Trophoblast cell (in vitro differentiated cells and primary cell): Measurements from ENCODE around the gene KLHDC10.
"Not testable (repeated sequence)": the region's sequence is repeated elsewhere in the genome, so short reads cannot be mapped to it uniquely, and the experiment has no call there.

Experiments
- DNase-seq, 2 donors: peaks; one replicate each; pipeline ENCODE4 v3.0.0-alpha.2; 2016
- H2AFZ ChIP-seq: 2 replicates; pipeline ENCODE4 v1.6.1; 2013; ENCODE audit warnings: low read length, moderate library complexity, mild to moderate bottlenecking; ENCODE audit not compliant: insufficient read depth, poor library complexity
- H2AK5ac ChIP-seq: 2 replicates; pipeline ENCODE4 v1.6.1; 2013; ENCODE audit warnings: mild to moderate bottlenecking, low read length
- H2BK120ac ChIP-seq: 2 replicates; pipeline ENCODE4 v1.6.1; 2013; ENCODE audit warnings: low read length, mild to moderate bottlenecking, moderate library complexity; ENCODE audit not compliant: insufficient read depth, poor library complexity
- H2BK12ac ChIP-seq: 2 replicates; pipeline ENCODE4 v1.6.1; 2013; ENCODE audit warnings: mild to moderate bottlenecking, low read length, moderate library complexity
- H2BK5ac ChIP-seq: 2 replicates; pipeline ENCODE4 v1.6.1; 2013; ENCODE audit warnings: low read length, low read depth, moderate library complexity, mild to moderate bottlenecking; ENCODE audit not compliant: poor library complexity
- H3K14ac ChIP-seq: 2 replicates; pipeline ENCODE4 v1.6.1; 2013; ENCODE audit warnings: mild to moderate bottlenecking, low read length
- H3K18ac ChIP-seq: 2 replicates; pipeline ENCODE4 v1.6.1; 2013; ENCODE audit warnings: mild to moderate bottlenecking, low read length
- H3K23ac ChIP-seq: 2 replicates; pipeline ENCODE4 v1.6.1; 2013; ENCODE audit warnings: low read length
- H3K27ac ChIP-seq: 2 replicates; pipeline ENCODE4 v1.5.1; 2013; ENCODE audit warnings: low read depth, mild to moderate bottlenecking, inconsistent platforms, low read length, moderate library complexity
- H3K27me3 ChIP-seq: 2 replicates; pipeline ENCODE4 v1.6.1; 2013; ENCODE audit warnings: inconsistent platforms, mild to moderate bottlenecking, low read length, moderate library complexity; ENCODE audit not compliant: insufficient read depth
- H3K36me3 ChIP-seq, 2 experiments: 1 replicate in 1 of 2; 2 replicates in 1 of 2; pipeline ENCODE4 v1.6.1; 2013; ENCODE audit warnings: low read length in 2 of 2, mild to moderate bottlenecking in 2 of 2, moderate library complexity in 1 of 2; ENCODE audit not compliant: insufficient read depth in 2 of 2, control insufficient read depth in 1 of 2
- H3K4ac ChIP-seq: 2 replicates; pipeline ENCODE4 v1.6.1; 2013; ENCODE audit warnings: low read depth, mild to moderate bottlenecking, low read length, moderate library complexity
- H3K4me1 ChIP-seq, 2 experiments: 1 replicate in 1 of 2; 2 replicates in 1 of 2; pipeline ENCODE4 v1.6.1; 2013; ENCODE audit warnings: low read length in 2 of 2, mild to moderate bottlenecking in 2 of 2, moderate library complexity in 1 of 2; ENCODE audit not compliant: insufficient read depth in 2 of 2, control insufficient read depth in 1 of 2
- H3K4me2 ChIP-seq: 2 replicates; pipeline ENCODE4 v1.6.1; 2013; ENCODE audit warnings: inconsistent platforms, mild to moderate bottlenecking, low read length, moderate library complexity
- H3K4me3 ChIP-seq: 2 replicates; pipeline ENCODE4 v1.5.1; 2013; ENCODE audit warnings: mild to moderate bottlenecking, low read depth, low read length, inconsistent platforms
- H3K79me1 ChIP-seq: one replicate; pipeline ENCODE4 v1.6.1; 2013; ENCODE audit warnings: low read length
- H3K79me2 ChIP-seq: 2 replicates; pipeline ENCODE4 v1.6.1; 2013; ENCODE audit warnings: low read length, mild to moderate bottlenecking; ENCODE audit not compliant: control insufficient read depth, insufficient read depth, poor library complexity
- H3K9ac ChIP-seq: 2 replicates; pipeline ENCODE4 v1.6.1; 2013; ENCODE audit warnings: mild to moderate bottlenecking, low read length
- H3K9me3 ChIP-seq: 2 replicates; pipeline ENCODE4 v1.6.1; 2013; ENCODE audit warnings: low read depth, mild to moderate bottlenecking, control low read depth, inconsistent platforms, low read length; ENCODE audit not compliant: insufficient read depth
- H4K12ac ChIP-seq: 2 replicates; pipeline ENCODE4 v1.6.1; 2013; ENCODE audit warnings: low read depth, mild to moderate bottlenecking, low read length, moderate library complexity
- H4K8ac ChIP-seq: 2 replicates; pipeline ENCODE4 v1.6.1; 2013; ENCODE audit warnings: low read depth, mild to moderate bottlenecking, low read length, moderate library complexity
- H4K91ac ChIP-seq: one replicate; pipeline ENCODE4 v1.6.1; 2013; ENCODE audit warnings: low read depth, mild to moderate bottlenecking, low read length, moderate library complexity
- WGBS: extraction: QIAGEN DNeasy Blood & Tissue Kit; methylation state at CpG from one replicate; pipeline ENCODE4 v1.1.7; 2013; ENCODE audit warnings: missing lambda C conversion rate; ENCODE audit not compliant: insufficient read length, insufficient coverage; ENCODE audit errors: extremely low coverage; 5-methylcytosine and 5-hydroxymethylcytosine counted together

KLHDC10 gene

GRCh38 chr7:130145424-130146100 lies 75.2 kb downstream of the KLHDC10 start:
- no peak overlapping the region for H3K4me3 ChIP-seq
- no peaks in the 10 kb centered on the region for H3K9me3 ChIP-seq
- no peaks in the 10 kb centered on the region for H3K27me3 ChIP-seq
- no peak overlapping the region for H2BK12ac ChIP-seq
- no peak overlapping the region for H3K27ac ChIP-seq
- no peak overlapping the region for H3K18ac ChIP-seq
- no peak overlapping the region for H2AK5ac ChIP-seq
- no peaks in the 10 kb centered on the region for H3K36me3 ChIP-seq
- no peak overlapping the region for H4K8ac ChIP-seq
- H2BK5ac ChIP-seq: no peak overlapping the region
- no peak overlapping the region for H3K4ac ChIP-seq
- no peak for DNase-seq
- no peak overlapping the region for H4K91ac ChIP-seq
- no peak overlapping the region for H2AFZ ChIP-seq
- peaks cover 2% of the 10 kb centered on the region for H3K79me2 ChIP-seq
- no CpG with 5 or more reads among the region's 14 CpGs for WGBS
- H3K79me1 ChIP-seq: peaks cover 9% of the 10 kb centered on the region
- H2BK120ac ChIP-seq: no peak overlapping the region
- H3K4me1 ChIP-seq: peaks cover 13 to 22% of the 10 kb centered on the region in 2 experiments
- H4K12ac ChIP-seq: no peak overlapping the region
- no peak overlapping the region for H3K23ac ChIP-seq
- H3K14ac ChIP-seq: no peak overlapping the region
- no peak overlapping the region for H3K9ac ChIP-seq
- H3K4me2 ChIP-seq: no peak overlapping the region

GRCh38 chr7:130146142-130146541 lies 75.8 kb downstream of the KLHDC10 start:
- not testable (repeated sequence) for H4K12ac ChIP-seq, H4K8ac ChIP-seq, H3K4me2 ChIP-seq, H2BK12ac ChIP-seq, H3K27ac ChIP-seq, H3K4ac ChIP-seq, H3K23ac ChIP-seq, H3K79me1 ChIP-seq, DNase-seq, H2BK120ac ChIP-seq, H3K36me3 ChIP-seq, H4K91ac ChIP-seq, H3K27me3 ChIP-seq, H3K79me2 ChIP-seq, H3K4me3 ChIP-seq, H2AFZ ChIP-seq, H2BK5ac ChIP-seq, H3K9ac ChIP-seq, H3K9me3 ChIP-seq, H3K14ac ChIP-seq, H3K18ac ChIP-seq, H2AK5ac ChIP-seq
- no CpG with 5 or more reads among the region's 5 CpGs for WGBS
- H3K4me1 ChIP-seq: peaks cover 10 to 18% of the 10 kb centered on the region in 2 experiments

GRCh38 chr7:130146693-130147405 lies 76.5 kb downstream of the KLHDC10 start:
- no peak overlapping the region for H3K4me3 ChIP-seq
- no peak for DNase-seq
- H4K8ac ChIP-seq: no peak overlapping the region
- H2BK12ac ChIP-seq: no peak overlapping the region
- no peaks in the 10 kb centered on the region for H3K79me2 ChIP-seq
- no peak overlapping the region for H3K9ac ChIP-seq
- H2BK120ac ChIP-seq: no peak overlapping the region
- no peak overlapping the region for H4K12ac ChIP-seq
- WGBS: no CpG with 5 or more reads among the region's 9 CpGs
- peaks cover 1% of the 10 kb centered on the region for H3K79me1 ChIP-seq
- H3K23ac ChIP-seq: no peak overlapping the region
- H3K27ac ChIP-seq: no peak overlapping the region
- H3K4me1 ChIP-seq: peaks cover 3 to 10% of the 10 kb centered on the region in 2 experiments
- H3K36me3 ChIP-seq: no peaks in the 10 kb centered on the region
- no peak overlapping the region for H3K18ac ChIP-seq
- peaks cover 4% of the 10 kb centered on the region for H3K9me3 ChIP-seq
- H3K14ac ChIP-seq: no peak overlapping the region
- no peak overlapping the region for H2AK5ac ChIP-seq
- H3K27me3 ChIP-seq: no peaks in the 10 kb centered on the region
- H4K91ac ChIP-seq: no peak overlapping the region
- H2BK5ac ChIP-seq: no peak overlapping the region
- no peak overlapping the region for H3K4ac ChIP-seq
- no peak overlapping the region for H2AFZ ChIP-seq
- no peak overlapping the region for H3K4me2 ChIP-seq

- WGBS: no CpG with 5 or more reads among the region's 14 CpGs
Measured at GRCh38 chr7:130147710-130148325, 77.5 kb downstream of the KLHDC10 start.

More at GRCh38 chr7:130147710-130148325, 77.5 kb downstream of the KLHDC10 start:
- Histone ChIP-seq H3K18ac (no peak overlapping the region), H4K12ac (no peak overlapping the region), H3K27ac (no peak overlapping the region), H2AFZ (no peak overlapping the region), H3K36me3 (no peaks in the 10 kb centered on the region), H4K91ac (no peak overlapping the region), H3K79me1 (no peaks in the 10 kb centered on the region), H2BK5ac (no peak overlapping the region), H2BK12ac (no peak overlapping the region), H3K9me3 (peaks cover 5% of the 10 kb centered on the region), H3K4me2 (no peak overlapping the region), H2AK5ac (no peak overlapping the region), H3K4me1 (peaks cover 0 to 2% of the 10 kb centered on the region in 2 experiments), H3K23ac (no peak overlapping the region), H3K27me3 (no peaks in the 10 kb centered on the region), H2BK120ac (no peak overlapping the region), H3K14ac (no peak overlapping the region), H3K79me2 (no peaks in the 10 kb centered on the region), H3K4me3 (no peak overlapping the region), H4K8ac (no peak overlapping the region), H3K4ac (no peak overlapping the region), H3K9ac (no peak overlapping the region)
- DNase-seq: no peak
